Stimulated activated CD8-positive, alpha-beta memory T cell treated with anti-CD3 and anti-CD28 coated beads, Interleukin-7, amount 100 ng/mL, for 1 hour (primary cell): Measurements from ENCODE around the gene MPPED1.

Experiments
- DNase-seq, 2 donors: peaks; one replicate each; pipeline ENCODE4 v3.0.0-alpha.2; 2020; ENCODE audit warnings: low read depth in 2 of 2

MPPED1 gene

DNA sequence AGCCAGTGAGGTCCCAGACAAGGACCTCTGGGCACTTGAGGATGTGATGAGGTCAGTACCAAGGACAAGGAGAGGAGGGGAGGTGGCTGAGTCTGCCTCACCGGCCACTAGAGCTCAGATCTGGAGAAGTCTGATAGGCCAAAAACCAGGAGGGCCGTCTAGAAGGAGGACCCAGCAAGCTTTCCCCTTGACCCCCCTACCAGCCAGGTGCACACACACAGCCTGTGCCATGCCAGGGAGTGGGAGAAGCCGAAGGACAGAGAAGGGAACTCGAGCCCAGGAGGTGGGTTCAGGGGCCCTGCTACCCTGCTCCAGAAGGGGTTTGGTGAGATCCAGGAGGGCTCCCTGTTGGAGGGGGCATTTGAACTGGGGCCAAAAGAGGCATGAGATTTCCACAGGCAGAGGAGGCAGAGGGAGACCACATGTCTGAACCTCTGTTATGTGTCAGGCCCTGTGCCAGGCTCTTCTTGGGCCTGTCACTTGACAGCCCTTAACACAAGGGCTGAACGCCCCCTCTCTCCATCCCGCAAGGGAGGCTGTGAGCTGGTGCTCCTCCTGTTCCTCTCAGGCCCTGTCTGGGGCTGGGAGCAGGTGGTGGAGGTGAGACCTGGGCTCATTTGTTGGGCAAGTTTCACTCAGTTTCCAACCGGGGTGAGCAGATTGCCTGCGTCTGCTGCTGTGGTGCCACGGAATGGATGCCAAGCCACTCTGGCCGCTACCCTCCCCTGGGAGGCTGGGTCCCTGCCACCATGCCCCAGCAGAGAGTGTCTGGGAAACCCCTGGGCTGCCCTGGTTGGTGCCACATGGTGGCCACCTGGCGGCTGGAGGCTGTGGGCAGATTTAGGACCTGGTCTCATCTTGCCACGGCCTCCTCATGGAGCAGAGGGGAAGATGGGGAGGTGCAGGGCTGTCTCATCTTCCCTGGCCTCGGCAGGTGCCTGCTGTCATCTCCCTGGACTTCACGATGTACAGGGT lies 65.2 kb downstream of the MPPED1 start:
- DNase-seq = no peak

DNA sequence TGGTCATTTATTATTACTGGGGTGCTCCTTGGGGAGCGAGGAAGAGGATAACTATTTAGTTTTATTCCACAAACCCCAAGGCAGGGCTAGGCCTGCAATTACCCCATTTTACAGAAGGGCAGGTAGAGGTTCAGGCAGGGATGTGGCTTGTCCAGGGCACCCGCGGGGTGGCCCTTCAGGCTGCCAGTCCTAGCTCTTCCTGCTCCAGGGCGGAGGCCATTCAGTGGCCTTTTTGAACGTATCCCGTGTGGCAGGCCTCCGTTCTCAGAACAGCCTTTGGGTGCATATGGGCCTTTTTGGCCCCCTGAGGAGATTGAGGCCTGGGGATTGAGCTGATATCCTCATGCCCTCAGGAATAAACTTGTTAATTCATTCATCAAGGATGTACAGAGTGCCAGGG lies 66.2 kb downstream of the MPPED1 start:
- no peak for DNase-seq

DNA sequence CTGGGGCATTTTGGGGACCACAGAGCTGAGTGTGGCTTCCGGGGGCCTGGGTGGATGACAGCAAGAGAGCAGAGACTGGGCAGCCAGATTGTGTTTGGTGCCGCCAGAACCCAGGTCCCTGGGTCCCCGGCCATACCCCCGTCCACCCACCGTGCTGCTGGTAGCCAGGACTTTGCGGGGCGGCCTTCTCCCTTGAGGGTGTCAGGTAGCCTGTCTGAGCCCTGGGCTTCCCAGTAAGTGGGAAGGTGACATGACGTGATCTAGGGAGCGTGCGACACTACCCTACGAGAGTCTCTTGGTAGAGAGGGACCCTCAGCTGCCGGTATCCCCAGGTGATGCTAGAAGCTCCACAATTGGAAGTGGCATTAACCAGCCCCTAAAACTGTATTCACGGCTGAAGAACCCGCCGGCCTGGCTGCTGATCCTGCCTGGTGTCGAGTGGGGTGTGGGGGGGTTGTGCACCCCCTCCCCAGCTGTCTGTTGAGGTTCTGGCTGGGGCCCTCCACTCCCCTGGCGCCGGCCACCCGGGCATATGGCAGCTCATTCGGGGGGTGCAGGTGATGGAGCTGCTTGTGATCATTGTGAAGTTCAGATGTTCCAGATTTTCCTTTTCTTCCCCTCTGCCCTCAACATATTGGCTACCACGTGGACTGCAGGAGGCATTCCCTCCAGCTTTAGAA lies 66.9 kb downstream of the MPPED1 start:
- no peak for DNase-seq

GRCh38 chr22:43479301-43479950 lies 67.6 kb downstream of the MPPED1 start:
- no peak for DNase-seq

DNA sequence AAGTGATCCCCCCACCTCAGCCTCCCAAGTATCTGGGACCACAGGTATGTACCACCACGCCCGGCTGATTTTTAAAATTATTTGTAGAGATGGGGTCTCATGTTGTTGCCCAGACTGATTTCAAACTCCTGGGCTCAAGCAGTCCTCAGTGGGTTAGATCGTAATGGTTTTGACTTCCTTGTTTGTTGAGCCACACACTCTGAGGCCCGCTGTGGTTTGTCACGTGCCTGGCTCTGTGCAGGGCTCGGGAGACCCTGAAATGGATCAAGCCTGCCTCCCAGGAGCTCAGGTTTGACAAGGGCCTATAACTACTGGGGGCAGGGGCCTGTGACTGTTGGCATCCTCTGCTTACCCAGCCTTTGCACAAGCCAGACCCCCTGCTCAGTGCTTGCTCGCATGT lies 68.1 kb downstream of the MPPED1 start:
- DNase-seq = no peak

DNA sequence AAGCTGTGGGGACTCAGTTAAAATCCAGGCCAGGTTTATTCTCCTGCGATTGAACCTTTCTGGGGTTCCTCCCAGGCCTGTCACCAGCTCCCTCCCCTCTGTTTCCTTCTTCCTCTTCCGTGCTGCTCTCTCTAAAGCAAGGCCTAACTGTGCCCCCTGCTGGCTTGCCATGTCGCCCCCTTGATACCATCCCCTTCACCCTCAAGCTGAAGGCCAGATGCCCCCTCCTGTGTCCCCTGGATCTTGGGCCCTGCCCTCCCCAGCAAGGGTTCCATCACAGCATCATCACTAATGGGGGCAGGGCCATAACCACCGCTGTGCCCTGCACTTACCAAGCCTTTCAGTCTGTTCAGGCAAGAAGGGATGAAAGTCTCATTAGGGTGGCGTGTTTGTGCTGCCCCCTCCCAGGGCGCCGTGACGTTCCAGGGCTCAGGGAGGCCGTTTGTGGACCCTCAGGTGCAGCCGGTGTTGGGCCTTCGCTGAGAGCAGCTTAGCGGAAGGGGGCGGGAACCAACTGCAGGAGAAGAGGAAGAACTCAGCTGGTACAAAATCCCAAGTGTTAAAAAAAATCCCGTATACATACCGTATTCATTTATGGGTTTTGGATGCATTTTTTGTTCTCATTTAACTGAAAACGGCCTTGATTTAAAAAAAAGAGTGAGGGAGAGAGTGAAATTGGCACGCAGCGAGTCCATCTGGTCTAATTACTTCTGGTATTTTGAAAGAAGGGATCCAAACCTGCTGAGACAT lies 69.9 kb downstream of the MPPED1 start:
- no peak for DNase-seq

DNA sequence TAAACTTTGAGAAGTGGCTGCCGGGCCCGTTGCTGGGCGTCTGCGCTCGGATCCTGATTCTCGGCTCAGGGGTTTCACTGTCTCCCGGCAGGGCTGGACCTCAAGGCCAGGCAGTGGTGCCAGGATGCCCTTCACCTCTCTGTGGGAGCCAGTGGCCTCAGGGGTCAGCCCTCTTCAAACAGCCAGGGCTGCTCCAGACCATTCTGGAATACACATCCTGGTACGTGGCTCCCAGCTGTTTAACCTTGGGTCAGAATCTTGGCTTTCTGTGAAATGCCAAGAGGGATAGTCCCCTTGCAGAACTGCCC lies 70.5 kb downstream of the MPPED1 start:
- no peak for DNase-seq

DNA sequence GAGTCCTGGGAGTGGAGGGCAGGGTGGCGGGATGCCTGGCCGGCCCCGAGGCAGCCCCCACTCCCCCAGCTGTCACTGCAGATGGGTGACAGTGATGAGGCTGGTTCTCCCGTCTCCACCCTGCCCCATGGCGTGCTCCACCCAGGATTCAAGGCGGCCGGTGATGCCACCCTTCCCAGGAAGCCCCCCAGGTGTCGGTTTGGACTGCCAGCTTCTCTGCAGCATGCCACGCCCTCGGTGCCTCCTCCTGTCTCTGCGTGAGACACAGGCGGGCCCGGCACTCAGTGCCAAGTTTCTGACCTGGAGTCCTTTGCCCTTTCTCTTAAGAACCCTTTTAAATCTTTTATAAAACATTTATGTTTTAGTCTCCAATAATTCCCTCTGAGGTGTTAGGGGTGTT lies 71.5 kb downstream of the MPPED1 start:
- DNase-seq = no peak

GRCh38 chr22:43483669-43484068 lies 71.9 kb downstream of the MPPED1 start:
- no peak for DNase-seq

DNA sequence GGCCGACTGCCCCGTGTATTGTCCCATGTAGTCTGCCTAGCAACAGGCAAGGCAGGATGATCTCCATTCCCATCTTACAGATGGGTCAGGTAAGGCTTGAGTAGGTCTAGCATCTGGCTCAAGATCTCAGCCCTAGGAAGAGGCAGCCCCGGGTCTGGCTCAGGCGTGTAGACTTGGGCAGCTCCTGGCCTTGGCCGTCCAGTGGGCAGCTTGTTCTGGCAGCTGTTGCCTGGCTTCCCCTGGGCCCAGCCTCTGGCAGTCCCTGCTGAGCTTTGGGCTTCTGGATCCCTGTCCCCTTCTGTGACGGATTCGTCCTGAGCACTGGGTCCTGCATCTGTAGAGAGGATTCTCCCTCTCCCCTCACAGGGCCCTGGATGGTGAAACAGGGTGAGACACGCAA lies 72.4 kb downstream of the MPPED1 start:
- no peak for DNase-seq

DNA sequence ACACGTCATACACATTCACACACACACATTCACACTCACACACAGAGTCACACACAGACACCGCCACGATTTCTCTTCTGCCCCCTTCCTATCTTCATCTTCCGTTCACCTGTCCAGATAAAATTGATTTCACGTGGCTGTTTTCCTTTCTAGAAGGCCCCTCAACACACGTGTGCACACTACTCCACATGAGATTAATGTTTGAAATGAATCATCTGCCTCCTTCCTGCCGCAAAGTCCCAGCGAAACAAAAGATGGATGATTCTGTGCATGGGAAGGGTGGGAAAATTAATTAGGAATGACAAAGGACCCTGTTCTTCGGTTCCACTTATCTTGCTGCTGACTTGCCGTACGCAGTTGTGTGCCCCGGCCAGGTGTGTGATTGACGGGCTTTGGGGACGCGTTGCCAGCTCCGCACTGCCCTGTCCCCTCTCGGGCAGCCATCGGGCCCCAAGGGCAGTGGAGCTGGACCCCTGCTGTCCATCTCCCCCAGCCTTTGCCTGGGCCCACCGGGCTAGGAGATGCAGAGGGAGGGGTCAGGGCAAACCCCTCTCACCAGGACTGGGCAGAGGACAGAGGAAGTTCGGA lies 73.8 kb downstream of the MPPED1 start:
- DNase-seq = no peak

DNA sequence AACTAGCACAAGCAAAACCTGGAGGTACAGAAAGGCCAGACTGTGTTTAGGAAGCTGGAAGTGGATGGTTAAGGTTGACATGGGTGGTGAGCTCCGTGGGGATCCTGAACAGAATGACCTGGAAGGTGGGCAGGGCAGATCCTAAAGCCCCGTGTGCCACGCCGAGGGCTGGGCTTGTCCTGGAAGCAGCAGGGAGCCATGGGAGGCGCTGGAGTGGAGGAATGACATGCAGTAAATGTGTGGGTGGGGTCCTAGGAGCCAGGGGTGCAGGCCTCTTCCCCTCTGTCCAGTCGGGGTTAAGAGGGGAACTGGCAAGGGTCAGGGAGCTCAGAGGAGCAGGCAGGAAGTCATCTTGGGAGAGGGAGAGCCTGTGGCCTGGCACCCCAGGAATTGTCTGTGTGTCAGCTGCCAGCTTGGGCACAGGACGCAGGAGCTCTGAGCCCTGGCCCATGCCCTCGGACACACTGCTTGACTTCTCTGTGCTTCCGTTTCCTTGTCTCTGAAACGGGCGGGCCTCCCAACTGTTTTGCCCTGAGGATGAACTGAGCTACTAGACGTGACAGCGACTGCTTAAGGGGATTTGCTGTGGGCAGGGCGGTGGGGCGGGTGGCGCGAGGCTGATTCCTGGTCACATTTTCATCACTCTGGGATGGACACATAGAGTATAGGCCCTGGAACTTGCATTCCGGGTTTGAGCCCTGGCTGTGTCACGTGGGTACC lies 75.7 kb downstream of the MPPED1 start:
- DNase-seq = no peak

GRCh38 chr22:43488031-43488866 lies 76.4 kb downstream of the MPPED1 start:
- DNase-seq = no peak

- no peak for DNase-seq
Measured at GRCh38 chr22:43488937-43489336, 77.1 kb downstream of the MPPED1 start.

DNA sequence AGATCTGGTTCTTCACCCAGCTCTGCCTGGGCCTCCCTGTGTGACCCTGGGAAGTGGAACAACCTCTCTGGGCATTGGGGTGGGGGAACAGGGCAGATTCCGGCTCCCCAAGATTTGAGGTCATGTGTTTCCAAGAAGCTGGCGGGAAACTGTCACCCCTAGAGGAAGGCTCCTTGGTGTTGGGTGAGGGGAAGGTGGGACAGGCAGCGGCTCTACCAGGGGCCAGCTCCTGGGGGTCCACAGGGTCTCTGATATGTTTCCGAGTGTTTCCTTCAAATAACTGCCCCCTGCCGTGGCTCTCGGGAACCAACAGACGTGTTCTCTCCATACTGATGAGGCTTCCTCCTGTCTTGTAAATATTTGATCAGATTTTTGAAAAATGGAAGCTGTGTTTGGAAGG lies 78.5 kb downstream of the MPPED1 start:
- DNase-seq = no peak

DNA sequence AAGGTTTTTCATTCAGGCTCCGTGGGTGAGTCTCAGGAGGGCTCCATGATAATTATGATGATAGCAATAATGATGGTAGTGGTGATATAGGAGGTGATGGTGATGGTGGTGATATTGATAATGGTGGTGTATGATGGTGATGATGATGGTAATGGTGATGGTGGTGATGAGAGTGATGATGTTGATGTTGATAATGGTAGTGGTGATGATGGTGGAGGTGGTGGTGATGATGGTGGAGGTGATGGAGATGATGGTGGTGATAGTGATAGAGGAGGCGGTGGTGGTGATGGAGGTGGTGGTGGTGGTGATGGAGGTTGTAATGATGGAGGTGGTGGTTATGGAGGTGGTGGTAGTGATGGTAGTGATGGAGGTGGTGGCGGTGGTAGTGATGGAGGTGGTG lies 79.4 kb downstream of the MPPED1 start:
- DNase-seq = no peak

GRCh38 chr22:43491737-43492136 lies 79.9 kb downstream of the MPPED1 start:
- DNase-seq = no peak

GRCh38 chr22:43493297-43493696 lies 81.5 kb downstream of the MPPED1 start:
- no peak for DNase-seq

- no peak for DNase-seq
Measured at GRCh38 chr22:43497956-43498855, 86.4 kb downstream of the MPPED1 start.
